Esophagus muscularis mucosa (tissue), 4 donors: ENCODE measurements around the gene TRHDE. TPM values are rescaled to one million over a fixed set of nuclear protein-coding genes. Genes with fewer than 3 reads are reported as not detected.

Source experiments
- DNase-seq: peaks from one replicate; pipeline ENCODE4 v3.0.0-alpha.2; 2017; ENCODE audit errors: extremely low spot score
- H3K27ac ChIP-seq, 4 donors: fragments of 200-600 bp; sonication (generic); replicated peaks in 1 of 4; 1 replicate in 3 of 4; 2 replicates in 1 of 4; pipeline ENCODE4 v1.5.1; 2016 to 2019; ENCODE audit warnings: mild to moderate bottlenecking in 1 of 4
- H3K27me3 ChIP-seq, 4 donors: fragments of 200-600 bp; sonication (generic); one replicate each; pipeline versions ENCODE4 v1.5.1 to v1.6.0; 2016 to 2019
- H3K36me3 ChIP-seq, 4 donors: fragments of 200-600 bp; sonication (generic); one replicate each; pipeline ENCODE4 v1.5.1; 2016 to 2019
- H3K4me1 ChIP-seq, 4 donors: fragments of 200-600 bp; sonication (generic); one replicate each; pipeline ENCODE4 v1.5.1; 2016 to 2019
- H3K4me3 ChIP-seq, 4 donors: fragments of 200-600 bp; sonication (generic); 1 replicate in 2 of 4; 2 replicates in 2 of 4; pipeline ENCODE4 v1.5.1; 2016 to 2019; ENCODE audit warnings: mild to moderate bottlenecking in 4 of 4, moderate library complexity in 1 of 4
- H3K9me3 ChIP-seq, 4 donors: fragments of 200-600 bp; sonication (generic); 1 replicate in 3 of 4; 2 replicates in 1 of 4; pipeline ENCODE4 v1.5.1; 2016 to 2019
- CTCF ChIP-seq, 3 experiments: fragments of 200-600 bp in 2 of 3; fragments of 450-650 bp in 1 of 3; sonication (generic) in 2 of 3; IDR thresholded peaks; one replicate each; pipeline ENCODE4 v1.5.1; 2017 to 2019; ENCODE audit warnings: antibody characterized with exemption in 3 of 3, mild to moderate bottlenecking in 2 of 3, moderate library complexity in 1 of 3
- EP300 ChIP-seq: sonication (generic); formaldehyde crosslinking; IDR thresholded peaks from one replicate; pipeline ENCODE4 v1.6.1; 2017; ENCODE audit warnings: antibody characterized with exemption
- POLR2A ChIP-seq: fragments of 450-650 bp; IDR thresholded peaks from one replicate; pipeline ENCODE4 v1.6.1; 2017; ENCODE audit warnings: antibody characterized with exemption, moderate library complexity, mild to moderate bottlenecking, low read depth
- POLR2AphosphoS5 ChIP-seq, 2 donors: sonication (generic); formaldehyde crosslinking; IDR thresholded peaks; one replicate each; pipeline ENCODE4 v1.6.1; 2017; ENCODE audit warnings: antibody characterized with exemption in 2 of 2
- WGBS: methylation state at CpG from one replicate; pipeline ENCODE4 v1.1.5; 2018; 5-methylcytosine and 5-hydroxymethylcytosine counted together
- intact Hi-C: fragments of 100-400 bp; cut with DNase I; formaldehyde crosslinking; loops from one replicate; pipeline ENCODE4 v1.15.1; 2023
- total RNA-seq, 4 donors: library from RNA; depleted of rRNA; stranded (reverse); fragments of >200 nt; gene quantifications; one replicate each; pipeline versions ENCODE4 v1.1.0 to v1.2.1, GENCODE V29; 2016

TRHDE gene
- total RNA-seq, 4 donors from 2014 or later: 0.33 to 1.2 (median 0.74) TPM

- no peak for DNase-seq
- Histone ChIP-seq H3K27ac (no peak overlapping the region), H3K36me3 (no peaks in the 10 kb centered on the region), H3K9me3 (no peaks in the 10 kb centered on the region), H3K4me3 (no peak overlapping the region), H3K27me3 (no peaks in the 10 kb centered on the region), H3K4me1 (no peaks in the 10 kb centered on the region)
- no peak for TF ChIP-seq POLR2AphosphoS5 (IDR thresholded peaks at IDR 0.05)
- TF ChIP-seq CTCF (IDR thresholded peaks at IDR 0.05): no peak
- TF ChIP-seq POLR2A: no peak
- no peak for TF ChIP-seq EP300
- intact Hi-C loops: no loop called here
- WGBS: 76% methylated on average over 4 of the region's 4 CpGs
Measured at GRCh38 chr12:72673853-72674252, 401.7 kb downstream of the TRHDE start.

- H3K27ac ChIP-seq: no peak overlapping the region
- intact Hi-C loops: no loop called here
- no peaks in the 10 kb centered on the region for H3K36me3 ChIP-seq
- H3K27me3 ChIP-seq: no peaks in the 10 kb centered on the region
- H3K4me1 ChIP-seq: no peaks in the 10 kb centered on the region
- DNase-seq: no peak
- no peak overlapping the region for H3K4me3 ChIP-seq
- H3K9me3 ChIP-seq: no peaks in the 10 kb centered on the region
- 88% methylated on average over 1 of the region's 1 CpG for WGBS
- TF ChIP-seq POLR2A (no peak), CTCF (IDR thresholded peaks at IDR 0.05) (no peak), EP300 (no peak), POLR2AphosphoS5 (IDR thresholded peaks at IDR 0.05) (no peak)
Measured at GRCh38 chr12:72676556-72676955, 404.4 kb downstream of the TRHDE start.

- Histone ChIP-seq H3K4me3 (no peak overlapping the region), H3K4me1 (no peaks in the 10 kb centered on the region), H3K27ac (no peak overlapping the region), H3K36me3 (no peaks in the 10 kb centered on the region), H3K27me3 (no peaks in the 10 kb centered on the region), H3K9me3 (no peaks in the 10 kb centered on the region)
- intact Hi-C loops: no loop called here
- no peak for DNase-seq
- TF ChIP-seq POLR2A (no peak), EP300 (no peak), POLR2AphosphoS5 (IDR thresholded peaks at IDR 0.05) (no peak), CTCF (IDR thresholded peaks at IDR 0.05) (no peak)
Measured at GRCh38 chr12:72677139-72677538, 405.0 kb downstream of the TRHDE start.

GRCh38 chr12:72677846-72678245 lies 405.7 kb downstream of the TRHDE start:
- H3K4me3 ChIP-seq: no peak overlapping the region
- H3K36me3 ChIP-seq: no peaks in the 10 kb centered on the region
- H3K9me3 ChIP-seq: no peaks in the 10 kb centered on the region
- TF ChIP-seq CTCF (IDR thresholded peaks at IDR 0.05) (no peak), EP300 (no peak), POLR2AphosphoS5 (IDR thresholded peaks at IDR 0.05) (no peak), POLR2A (no peak)
- H3K27me3 ChIP-seq: no peaks in the 10 kb centered on the region
- intact Hi-C loops: no loop called here
- H3K27ac ChIP-seq: no peak overlapping the region
- H3K4me1 ChIP-seq: no peaks in the 10 kb centered on the region
- no peak for DNase-seq
- WGBS: 62% methylated on average over 2 of the region's 2 CpGs

- TF ChIP-seq EP300 (no peak), CTCF (IDR thresholded peaks at IDR 0.05) (no peak)
- no peaks in the 10 kb centered on the region for H3K36me3 ChIP-seq
- no peaks in the 10 kb centered on the region for H3K4me1 ChIP-seq
- no peak for DNase-seq
- no peaks in the 10 kb centered on the region for H3K9me3 ChIP-seq
- H3K4me3 ChIP-seq: no peak overlapping the region
- H3K27me3 ChIP-seq: no peaks in the 10 kb centered on the region
- WGBS: 63% methylated on average over 2 of the region's 2 CpGs
- H3K27ac ChIP-seq: no peak overlapping the region
- intact Hi-C loops: no loop called here
Measured at GRCh38 chr12:72679147-72679757, 407.1 kb downstream of the TRHDE start.
